ENCODE data around the gene ADPRHL1. TPM values are rescaled to one million over a fixed set of nuclear protein-coding genes. Genes with fewer than 3 reads are reported as not detected.

Gene ADPRHL1
- total and polyA plus RNA-seq, 4 donors, result 0.28 to 0.67 (median 0.55) TPM

GRCh38 chr13:113433391-113433916, 19.8 kb downstream of the ADPRHL1 start:
- TF ChIP-seq GABPA (IDR thresholded peaks at IDR 0.05 in 1 of 2, conservative IDR thresholded peaks at IDR 0.05 in 1 of 2) (no peak), ZBTB33 (IDR thresholded peaks at IDR 0.05) (no peak), SP1 (IDR thresholded peaks at IDR 0.05) (no peak), RXRA (IDR thresholded peaks at IDR 0.05) (no peak), MAX (IDR thresholded peaks at IDR 0.05) (no peak), ATF3 (IDR thresholded peaks at IDR 0.05) (no peak), CTCF (IDR thresholded peaks at IDR 0.05; ENCODE audit: low read depth, low read length, missing input control) (no peak), JUND (IDR thresholded peaks at IDR 0.05) (no peak), NR2F2 (IDR thresholded peaks at IDR 0.05) (no peak), HNF4G (IDR thresholded peaks at IDR 0.05) (no peak), EGR1 (IDR thresholded peaks at IDR 0.05; ENCODE audit: low read depth in 2 of 2) (no peak), TAF1 (conservative IDR thresholded peaks at IDR 0.05) (no peak), RAD21 (IDR thresholded peaks at IDR 0.05) (no peak)
- TF ChIP-seq, protein P1, sequence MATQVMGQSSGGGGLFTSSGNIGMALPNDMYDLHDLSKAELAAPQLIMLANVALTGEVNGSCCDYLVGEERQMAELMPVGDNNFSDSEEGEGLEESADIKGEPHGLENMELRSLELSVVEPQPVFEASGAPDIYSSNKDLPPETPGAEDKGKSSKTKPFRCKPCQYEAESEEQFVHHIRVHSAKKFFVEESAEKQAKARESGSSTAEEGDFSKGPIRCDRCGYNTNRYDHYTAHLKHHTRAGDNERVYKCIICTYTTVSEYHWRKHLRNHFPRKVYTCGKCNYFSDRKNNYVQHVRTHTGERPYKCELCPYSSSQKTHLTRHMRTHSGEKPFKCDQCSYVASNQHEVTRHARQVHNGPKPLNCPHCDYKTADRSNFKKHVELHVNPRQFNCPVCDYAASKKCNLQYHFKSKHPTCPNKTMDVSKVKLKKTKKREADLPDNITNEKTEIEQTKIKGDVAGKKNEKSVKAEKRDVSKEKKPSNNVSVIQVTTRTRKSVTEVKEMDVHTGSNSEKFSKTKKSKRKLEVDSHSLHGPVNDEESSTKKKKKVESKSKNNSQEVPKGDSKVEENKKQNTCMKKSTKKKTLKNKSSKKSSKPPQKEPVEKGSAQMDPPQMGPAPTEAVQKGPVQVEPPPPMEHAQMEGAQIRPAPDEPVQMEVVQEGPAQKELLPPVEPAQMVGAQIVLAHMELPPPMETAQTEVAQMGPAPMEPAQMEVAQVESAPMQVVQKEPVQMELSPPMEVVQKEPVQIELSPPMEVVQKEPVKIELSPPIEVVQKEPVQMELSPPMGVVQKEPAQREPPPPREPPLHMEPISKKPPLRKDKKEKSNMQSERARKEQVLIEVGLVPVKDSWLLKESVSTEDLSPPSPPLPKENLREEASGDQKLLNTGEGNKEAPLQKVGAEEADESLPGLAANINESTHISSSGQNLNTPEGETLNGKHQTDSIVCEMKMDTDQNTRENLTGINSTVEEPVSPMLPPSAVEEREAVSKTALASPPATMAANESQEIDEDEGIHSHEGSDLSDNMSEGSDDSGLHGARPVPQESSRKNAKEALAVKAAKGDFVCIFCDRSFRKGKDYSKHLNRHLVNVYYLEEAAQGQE (IDR thresholded peaks at IDR 0.05), result no peak
- DNase-seq (ENCODE audit: low spot score), result no peak

More at GRCh38 chr13:113433391-113433916, 19.8 kb downstream of the ADPRHL1 start:
- 97% methylated on average over 21 of the region's 21 CpGs for WGBS
- Histone ChIP-seq H3K27me3 (ENCODE audit: control insufficient read depth in 4 of 4, insufficient read depth in 4 of 4, low read length in 3 of 4) (no peaks in the 10 kb centered on the region), H3K4me1 (ENCODE audit: control insufficient read depth in 4 of 4, insufficient read depth in 4 of 4, low read length in 3 of 4) (peaks cover 2 to 8% (median 5%) of the 10 kb centered on the region in 4 donors), H3K9ac (ENCODE audit: low read depth in 1 of 2, low read length in 2 of 2) (no peak overlapping the region), H3K9me3 (ENCODE audit: control insufficient read depth in 4 of 4, low read length in 3 of 4) (no peaks in the 10 kb centered on the region), H3K36me3 (ENCODE audit: control insufficient read depth in 4 of 4, insufficient read depth in 3 of 4, low read depth in 1 of 4, low read length in 3 of 4) (no peaks in the 10 kb centered on the region), H3K27ac (ENCODE audit: low read depth in 1 of 2, low read length in 2 of 2) (no peak overlapping the region), H3K4me3 (ENCODE audit: low read depth in 1 of 3, low read length in 3 of 3) (no peak overlapping the region)
